ENCODE measurements around the gene CTRL.
"Not testable (repeated sequence)": the region's sequence is repeated elsewhere in the genome, so short reads cannot be mapped to it uniquely, and the experiment has no call there.

The CTRL gene

GRCh38 chr16:67931712-67932461 is at the start of gene CTRL:
CTRL (minus strand) TSS chr16:67931862; CDS start chr16:67931852, 10 bp downstream.
- no peak for DNase-seq

DNA sequence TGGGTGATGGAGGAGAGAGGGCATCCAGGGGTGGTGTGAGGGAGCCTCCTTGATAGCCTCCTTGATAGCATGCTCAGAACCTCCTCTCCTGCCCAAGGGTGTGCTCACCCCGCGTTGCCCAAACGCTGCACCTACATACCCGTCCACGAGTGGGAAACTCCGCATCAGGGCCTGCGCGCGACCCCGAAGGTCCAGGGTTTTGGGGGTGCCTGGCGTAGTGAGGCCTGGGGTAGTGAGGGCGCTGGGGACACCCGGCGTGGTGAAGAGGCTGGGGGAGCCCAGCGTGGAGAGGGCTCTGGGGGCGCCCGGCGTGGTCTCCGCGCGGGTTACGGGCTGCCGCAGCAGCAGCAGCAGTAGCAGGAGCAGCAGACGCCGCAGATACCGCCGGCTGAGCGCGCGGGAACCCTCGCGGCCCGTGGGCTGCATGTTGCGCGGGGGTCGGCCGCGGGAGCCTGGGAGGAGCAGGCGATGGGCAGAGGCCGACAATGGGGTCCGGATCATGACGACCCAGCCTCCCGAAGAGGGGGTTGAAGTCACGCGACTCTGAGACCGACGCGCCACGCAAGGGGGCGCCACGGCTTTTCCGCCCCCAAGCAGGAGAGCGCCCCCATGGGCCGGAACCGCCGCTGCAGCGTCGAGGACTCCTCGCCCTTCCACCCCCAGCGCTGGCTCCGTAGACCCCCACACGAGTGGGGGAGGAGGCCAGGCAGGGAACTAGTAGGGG is 48.5 kb upstream of the CTRL start, which contains the start of gene DPEP3:
TSS of gene DPEP3 (minus strand) at position 545 of the 724 bp plus-strand sequence. CDS start at position 426, 119 bp downstream.
- no peak for DNase-seq

GRCh38 chr16:67977469-67978227 is 46.0 kb upstream of the CTRL start:
- DNase-seq = no peak

DNA sequence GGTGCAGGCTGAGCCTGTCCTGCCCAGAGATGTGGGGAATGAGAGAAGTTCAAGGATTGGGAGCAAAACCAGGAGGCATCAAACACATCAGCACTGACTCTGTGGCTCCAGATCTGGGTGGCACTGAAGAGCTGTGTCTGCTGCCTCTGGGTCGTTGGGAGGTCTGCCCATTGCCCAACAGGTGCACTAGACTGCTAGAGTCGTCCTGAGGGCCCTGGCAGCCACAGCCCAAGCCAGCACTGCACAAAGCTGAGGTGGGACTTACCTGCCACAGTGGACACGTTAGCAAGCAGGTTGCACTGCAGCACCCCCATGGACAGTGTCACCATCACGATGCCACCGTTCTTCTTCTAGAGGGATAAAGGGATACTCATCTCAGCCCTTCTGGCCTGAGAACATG is 45.3 kb upstream of the CTRL start:
- no peak for DNase-seq

DNA sequence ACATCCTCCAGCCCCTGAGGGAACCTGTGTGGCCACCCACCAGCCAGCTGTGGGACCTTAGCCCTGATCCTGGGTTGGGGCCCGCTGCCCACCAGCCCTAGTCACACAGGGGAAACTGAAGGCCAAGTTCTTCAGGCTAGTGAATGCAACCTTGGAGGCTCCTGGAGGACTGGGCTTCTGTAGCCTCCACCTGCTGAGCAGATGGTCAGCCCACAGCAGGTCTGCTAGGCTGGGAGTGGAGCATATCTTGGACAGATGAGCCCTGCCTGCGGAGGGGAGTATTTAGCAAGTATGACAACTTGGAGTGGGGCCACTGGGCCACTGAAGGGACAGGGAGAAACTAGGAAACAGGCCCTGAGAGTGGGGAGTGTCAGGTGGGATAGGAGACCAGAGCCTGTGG is 44.5 kb upstream of the CTRL start:
- no peak for DNase-seq

- DNase-seq = no peak
These were observed 43.9 kb upstream of the CTRL start for GRCh38 chr16:67975321-67976105.

- DNase-seq = not testable (repeated sequence)
These were observed 40.6 kb upstream of the CTRL start for GRCh38 chr16:67972285-67972684.

- no peak for DNase-seq
These were observed 39.4 kb upstream of the CTRL start for GRCh38 chr16:67971111-67971510.

- DNase-seq = no peak
These were observed 37.8 kb upstream of the CTRL start for GRCh38 chr16:67969254-67970039.

- peak; percentile 65 for DNase-seq
These were observed 37.0 kb upstream of the CTRL start, which contains the start of gene SLC12A4 for GRCh38 chr16:67968400-67969253. SLC12A4 (minus strand) TSS chr16:67968637; CDS start chr16:67968553, 84 bp downstream.

DNA sequence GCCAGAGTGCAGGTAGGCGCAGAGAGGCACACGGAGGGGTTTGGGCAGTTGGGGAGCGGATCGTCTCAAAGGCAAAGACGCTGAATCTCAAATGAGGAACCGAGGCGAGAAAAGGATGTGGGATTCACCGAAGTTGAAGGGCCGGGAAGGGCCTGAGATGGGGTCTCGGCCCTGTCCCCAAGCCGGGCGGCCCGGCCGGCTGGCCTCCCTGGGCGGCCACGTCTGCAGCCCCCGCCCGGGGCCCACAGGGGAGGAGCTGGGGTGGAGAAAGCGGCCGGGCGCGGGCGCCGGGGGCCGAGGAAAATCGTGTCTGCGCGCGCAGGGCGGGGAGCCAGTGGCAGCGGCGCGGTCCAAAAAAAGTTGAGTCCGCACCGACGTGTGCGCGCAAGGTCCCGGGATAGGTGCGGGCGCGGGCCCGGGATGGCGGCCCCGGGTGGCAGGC is 36.3 kb upstream of the CTRL start:
- DNase-seq = no peak

GRCh38 chr16:67967183-67967957 is 35.7 kb upstream of the CTRL start:
- DNase-seq = no peak

GRCh38 chr16:67966549-67967182 is 35.0 kb upstream of the CTRL start:
- DNase-seq = no peak

DNA sequence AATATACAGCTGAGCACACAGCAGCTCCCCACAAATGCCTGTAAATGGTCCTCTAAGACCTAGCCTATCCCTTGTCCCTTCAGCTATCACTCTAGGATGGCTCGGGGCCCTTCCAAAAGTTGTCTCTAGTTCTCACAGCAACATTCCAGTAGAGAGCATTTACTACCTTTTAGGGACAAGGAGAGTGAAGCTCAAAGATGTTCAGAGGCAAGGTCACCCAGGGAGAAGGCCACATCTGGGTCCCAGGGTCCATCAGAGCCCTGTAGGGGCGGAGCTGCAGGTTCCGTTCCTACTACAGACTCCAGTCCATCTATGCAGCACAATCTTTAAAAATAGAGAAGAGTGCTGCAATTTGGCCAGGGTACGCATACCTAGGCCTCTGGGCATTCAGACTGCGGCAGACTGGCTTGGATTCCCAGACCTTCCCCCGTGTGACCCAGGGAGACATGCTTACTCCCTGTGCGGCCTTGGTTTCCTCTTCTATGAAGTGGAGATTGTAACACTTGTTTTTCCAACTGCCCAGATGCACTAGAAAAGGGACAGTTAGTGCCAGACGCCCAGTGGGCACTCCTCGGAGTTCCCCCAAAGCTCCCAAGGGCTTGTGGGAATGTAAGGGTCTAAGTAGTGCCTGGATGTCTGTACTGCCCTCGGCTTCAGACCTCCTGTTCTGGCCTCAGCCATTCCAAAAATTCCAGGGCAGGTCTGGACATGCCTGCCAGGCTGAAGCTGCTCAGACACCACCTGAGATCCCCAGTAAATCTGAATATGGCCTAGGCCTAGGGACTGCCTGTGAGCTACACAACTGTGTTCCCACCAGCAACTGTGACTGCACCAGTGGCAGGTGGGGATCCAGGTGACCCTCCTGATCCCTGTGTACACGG is 34.2 kb upstream of the CTRL start:
- DNase-seq = no peak

DNA sequence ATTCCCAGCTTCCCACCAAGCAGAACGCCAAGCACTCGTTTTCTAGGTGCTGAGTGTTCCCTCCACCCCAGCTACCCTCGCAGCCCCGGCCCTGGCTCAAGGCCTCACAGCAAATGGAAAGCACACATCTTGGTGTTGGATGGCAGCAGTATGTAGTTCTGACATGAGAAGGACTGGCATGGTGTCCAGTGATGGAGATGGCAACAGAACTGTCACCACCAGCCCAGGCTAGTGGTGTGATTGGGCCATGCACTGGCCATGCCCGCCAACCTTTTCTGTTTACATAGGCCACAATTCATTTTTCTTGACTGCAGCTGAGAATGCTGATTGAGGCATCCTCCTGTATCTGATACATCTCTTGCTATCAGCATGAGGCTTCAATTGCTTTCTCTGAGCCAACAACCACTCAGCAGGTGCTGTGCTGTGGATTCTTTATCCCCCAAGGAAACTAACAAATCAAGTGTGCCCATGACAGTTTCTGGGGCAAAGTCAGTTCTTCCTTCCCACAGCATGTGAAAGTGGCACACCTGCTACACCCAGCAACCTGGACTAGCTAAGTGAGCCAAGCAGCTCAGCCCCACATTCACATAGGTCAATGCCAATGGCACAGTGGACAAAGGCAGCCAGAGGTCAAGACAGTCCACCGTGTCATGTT is 32.9 kb upstream of the CTRL start:
- DNase-seq = peak; percentile 43

DNA sequence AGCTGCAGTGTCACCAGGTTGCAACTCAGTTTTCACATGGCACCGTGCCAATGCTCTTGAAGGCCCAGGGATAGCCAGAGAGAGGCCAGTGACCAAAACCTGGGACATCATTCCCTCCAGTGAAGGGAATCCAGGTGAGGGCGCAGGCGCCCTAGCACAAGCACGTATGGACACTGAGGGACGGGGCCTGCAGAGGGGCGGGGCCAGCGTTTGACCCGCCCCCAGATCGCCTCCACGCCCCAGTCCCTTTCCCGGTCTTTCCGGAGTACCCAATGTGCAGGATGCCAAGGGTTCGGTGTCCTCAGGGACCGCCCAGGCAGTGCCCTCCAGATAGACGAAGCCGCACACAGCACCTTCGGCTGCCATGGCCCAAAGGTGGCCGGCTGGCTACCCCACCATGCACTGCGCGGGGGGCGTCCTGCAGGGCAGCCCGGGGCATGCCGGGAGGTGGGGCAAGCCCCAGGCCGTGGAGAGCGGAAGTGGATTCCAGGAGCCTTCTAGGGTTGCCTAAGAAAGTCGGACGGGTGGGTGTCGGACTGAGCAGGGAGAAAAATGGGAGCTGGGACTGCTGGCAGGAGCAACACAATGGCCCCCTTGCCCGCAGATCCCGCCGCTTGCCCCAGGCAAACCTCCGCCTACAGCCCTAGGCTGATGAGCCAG is 32.1 kb upstream of the CTRL start:
- no peak for DNase-seq

DNA sequence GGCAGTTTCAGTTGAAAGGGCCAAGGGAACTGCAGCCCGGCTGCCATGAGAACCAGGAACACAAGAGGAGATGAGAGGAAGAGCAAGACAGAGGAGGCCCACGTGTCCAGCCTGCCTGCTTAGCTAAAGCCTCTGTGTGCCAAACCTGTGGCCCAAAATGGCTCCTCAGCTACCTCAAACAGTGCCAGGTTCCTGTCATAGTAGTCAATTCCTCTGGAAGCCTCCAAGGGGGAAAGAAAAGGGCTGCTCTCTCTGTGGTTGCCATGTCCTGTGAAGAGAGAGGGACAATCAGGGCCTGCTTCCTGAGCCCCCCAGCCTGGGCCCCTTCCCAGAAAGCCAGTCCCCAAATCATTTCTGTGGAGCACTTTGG is 31.6 kb upstream of the CTRL start:
- no peak for DNase-seq
